Spleen (tissue), 7 donors: ENCODE results near the gene SIN3B.

ENCODE experiments used
- CTCF ChIP-seq, 11 experiments: fragments of 200-600 bp in 7 of 11; fragments of 450-650 bp in 4 of 11; sonication (generic) in 4 of 11; IDR thresholded peaks in 8 of 11; conservative IDR thresholded peaks in 3 of 11; 1 replicate in 7 of 11; 2 replicates in 4 of 11; pipeline versions ENCODE4 v1.4.0 to v1.8.0; 2016 to 2021; ENCODE audit warnings: antibody characterized with exemption in 11 of 11, inconsistent platforms in 4 of 11, mild to moderate bottlenecking in 1 of 11
- POLR2A ChIP-seq, 3 donors: fragments of 450-650 bp; IDR thresholded peaks; one replicate each; pipeline ENCODE4 v1.5.1; 2017; ENCODE audit warnings: antibody characterized with exemption in 3 of 3, mild to moderate bottlenecking in 1 of 3
- donor health status: DM: no; HTN: no; CAD: no; lungs with moderate emphysema.
- donor health status: DM: no; HTN: no; CAD: no.
- donor health status: DM: no; HTN: no; CAD: no.

- TF ChIP-seq CTCF (IDR thresholded peaks at IDR 0.05 in 8 of 11, conservative IDR thresholded peaks at IDR 0.05 in 3 of 11) (no peak), POLR2A (IDR thresholded peaks at IDR 0.05) (no peak)
These were observed 14.6 kb upstream of the SIN3B start for GRCh38 chr19:16814526-16815100.
